ENCODE results near the gene USP48.

GRCh38 chr1:21801100-21801499 lies 18.2 kb upstream of the USP48 start:
- TF ChIP-seq POLR2A (IDR thresholded peaks at IDR 0.05) (no peak), CTCF (IDR thresholded peaks at IDR 0.05) (no peak)

Data from Peyer's patch (tissue), 4 donors.